RKO (cell line): ENCODE measurements around the gene ARL6IP4.
"Not testable (repeated sequence)": the region's sequence is repeated elsewhere in the genome, so short reads cannot be mapped to it uniquely, and the experiment has no call there.

ENCODE experiments used
- DNase-seq: peaks from one replicate; pipeline ENCODE4 v3.0.0-alpha.2; 2016; ENCODE audit warnings: low spot score

ARL6IP4 gene

GRCh38 chr12:122980183-122981035 is at the start of gene ARL6IP4:
TSS of gene ARL6IP4 (plus strand) at chr12:122980681. CDS start at chr12:122981140, 459 bp downstream.
- peak; percentile 54 for DNase-seq

GRCh38 chr12:122932207-122932606 is 48.3 kb upstream of the ARL6IP4 start:
- DNase-seq: no peak

GRCh38 chr12:122934722-122935121 is 45.8 kb upstream of the ARL6IP4 start:
- no peak for DNase-seq

- DNase-seq: no peak
These were observed 45.2 kb upstream of the ARL6IP4 start for GRCh38 chr12:122935318-122935717.

- no peak for DNase-seq
These were observed 42.8 kb upstream of the ARL6IP4 start for GRCh38 chr12:122937622-122938091.

GRCh38 chr12:122939125-122939524 is 41.4 kb upstream of the ARL6IP4 start:
- no peak for DNase-seq

GRCh38 chr12:122941351-122941750 is 39.1 kb upstream of the ARL6IP4 start:
- not testable (repeated sequence) for DNase-seq

GRCh38 chr12:122942637-122943036 is 37.8 kb upstream of the ARL6IP4 start:
- DNase-seq: no peak

- no peak for DNase-seq
These were observed 37.3 kb upstream of the ARL6IP4 start for GRCh38 chr12:122943196-122943595.

- no peak for DNase-seq
These were observed 35.6 kb upstream of the ARL6IP4 start for GRCh38 chr12:122944605-122945592.

GRCh38 chr12:122946690-122947341 is 33.7 kb upstream of the ARL6IP4 start:
- peak; percentile 98 for DNase-seq

GRCh38 chr12:122947352-122947792 is 33.1 kb upstream of the ARL6IP4 start:
- DNase-seq: no peak

- DNase-seq: no peak
These were observed 31.9 kb upstream of the ARL6IP4 start for GRCh38 chr12:122948605-122949004.

GRCh38 chr12:122949405-122949804 is 31.1 kb upstream of the ARL6IP4 start:
- DNase-seq: no peak

- no peak for DNase-seq
These were observed 30.4 kb upstream of the ARL6IP4 start for GRCh38 chr12:122949816-122950675.

GRCh38 chr12:122951406-122951805 is 29.1 kb upstream of the ARL6IP4 start:
- peak; percentile 80 for DNase-seq

GRCh38 chr12:122951979-122952892 is 28.2 kb upstream of the ARL6IP4 start:
- DNase-seq: peak; percentile 74

- no peak for DNase-seq
These were observed 25.3 kb upstream of the ARL6IP4 start for GRCh38 chr12:122955156-122955555.

GRCh38 chr12:122956035-122956434 is 24.4 kb upstream of the ARL6IP4 start:
- no peak for DNase-seq
